H1 (cell line): ENCODE results near the gene PPIF. TPM values are rescaled to one million over a fixed set of nuclear protein-coding genes. Genes with fewer than 3 reads are reported as not detected.

Experiments
- BACH1 ChIP-seq: IDR thresholded peaks from 2 replicates; pipeline ENCODE4 v1.6.1; 2012; ENCODE audit warnings: low read length, improper control_type of control experiment
- CHD2 ChIP-seq: IDR thresholded peaks from 2 replicates; pipeline ENCODE4 v1.6.1; 2012; ENCODE audit warnings: low read length, improper control_type of control experiment
- FOSL1 ChIP-seq: IDR thresholded peaks from 2 replicates; pipeline ENCODE4 v1.6.1; 2011; ENCODE audit warnings: mild to moderate bottlenecking, low read depth, low read length, moderate library complexity; ENCODE audit not compliant: insufficient read depth
- KDM1A ChIP-seq: fragments of 200-600, 300-600 bp; sonication (generic); IDR thresholded peaks from 2 replicates; pipeline ENCODE4 v1.7.1; 2016; ENCODE audit warnings: mild to moderate bottlenecking, low read length, borderline replicate concordance
- PHF8 ChIP-seq: fragments of 200-600 bp; sonication (generic); conservative IDR thresholded peaks from 2 replicates; pipeline ENCODE4 v1.7.1; 2012; ENCODE audit warnings: low read depth, mild to moderate bottlenecking, inconsistent platforms, low read length, moderate library complexity
- SAP30 ChIP-seq: fragments of 300-600 bp; sonication (generic); IDR thresholded peaks from 2 replicates; pipeline ENCODE4 v1.7.1; 2012; ENCODE audit warnings: low read length, moderate library complexity, mild to moderate bottlenecking, inconsistent platforms; ENCODE audit not compliant: insufficient read depth, insufficient replicate concordance
- SIRT6 ChIP-seq: IDR thresholded peaks from one replicate; pipeline ENCODE4 v1.7.1; 2012; ENCODE audit warnings: low read length, inconsistent platforms
- polyA plus RNA-seq, 7 experiments: library from polyadenylated mRNA; depleted of rRNA in 3 of 7; stranded (reverse) in 5 of 7; unstranded in 2 of 7; fragments of >200 nt in 5 of 7; fragments of 200-250 nt in 2 of 7; gene quantifications; 1 replicate in 5 of 7; 2 replicates in 1 of 7; 4 replicates in 1 of 7; pipeline versions ENCODE4 v1.2.1 to v1.2.3, GENCODE V29; 2011 to 2013; ENCODE audit warnings: missing spikeins in 2 of 7, mixed read lengths in 2 of 7
- total RNA-seq: library from RNA; stranded (reverse); fragmentation: NEBNext Ultra II Directional; extraction: Animal tissue kit (Norgen Biotek cat#: 25700); gene quantifications from 2 replicates; pipeline ENCODE4 v1.2.1, GENCODE V29; 2021

The PPIF gene
- total and polyA plus RNA-seq, 2 of the 8 experiments (the other 6 are each of a cell fraction or from before 2014, with no cell fraction given): 70.2 to 77.6 TPM

GRCh38 chr10:79375321-79376077 is 28.2 kb downstream of the PPIF start (continued):
- TF ChIP-seq KDM1A: no peak
- TF ChIP-seq SIRT6: no peak
- TF ChIP-seq BACH1: no peak
- no peak for TF ChIP-seq FOSL1
- no peak for TF ChIP-seq CHD2
- no peak for TF ChIP-seq PHF8
- TF ChIP-seq SAP30: no peak
